GM23248 (cell line): ENCODE data around the gene MOSPD3. TPM values are rescaled to one million over a fixed set of nuclear protein-coding genes. Genes with fewer than 3 reads are reported as not detected.

Source experiments
- DNase-seq: peaks from one replicate; pipeline ENCODE4 v3.0.0-alpha.2; 2015
- H2AFZ ChIP-seq: fragments of 200-600 bp; sonication (generic); 2 replicates; pipeline ENCODE4 v1.6.1; 2016; ENCODE audit warnings: antibody characterized with exemption
- H3F3A ChIP-seq: fragments of 200-600 bp; sonication (generic); 2 replicates; pipeline ENCODE4 v1.6.1; 2016; ENCODE audit warnings: mild to moderate bottlenecking, antibody characterized with exemption, mixed run types; ENCODE audit not compliant: insufficient read depth
- H3K27ac ChIP-seq: fragments of 200-600 bp; sonication (generic); 2 replicates; pipeline ENCODE4 v1.5.1; 2016; ENCODE audit warnings: mild to moderate bottlenecking
- H3K27me3 ChIP-seq: fragments of 200-600 bp; sonication (generic); replicated peaks from 2 replicates; pipeline ENCODE4 v1.6.1; 2016; ENCODE audit warnings: mild to moderate bottlenecking; ENCODE audit not compliant: insufficient read depth
- H3K36me3 ChIP-seq: fragments of 200-600 bp; sonication (generic); 2 replicates; pipeline ENCODE4 v1.6.1; 2016; ENCODE audit warnings: low read depth, mild to moderate bottlenecking
- H3K4me1 ChIP-seq: fragments of 200-600 bp; sonication (generic); 2 replicates; pipeline ENCODE4 v1.6.1; 2016; ENCODE audit warnings: mild to moderate bottlenecking; ENCODE audit not compliant: insufficient read depth
- H3K4me2 ChIP-seq: fragments of 200-600 bp; sonication (generic); one replicate; pipeline ENCODE4 v1.6.1; 2016; ENCODE audit warnings: mild to moderate bottlenecking; ENCODE audit not compliant: unreplicated experiment
- H3K4me3 ChIP-seq: fragments of 200-600 bp; sonication (generic); 2 replicates; pipeline ENCODE4 v1.5.1; 2016; ENCODE audit warnings: mild to moderate bottlenecking
- H3K79me2 ChIP-seq: fragments of 200-600 bp; sonication (generic); 2 replicates; pipeline ENCODE4 v1.6.1; 2016; ENCODE audit warnings: mild to moderate bottlenecking; ENCODE audit not compliant: insufficient read depth
- H3K9ac ChIP-seq: fragments of 200-600 bp; sonication (generic); 2 replicates; pipeline ENCODE4 v1.6.1; 2016; ENCODE audit warnings: mild to moderate bottlenecking
- H3K9me2 ChIP-seq: fragments of 200-600 bp; sonication (generic); 2 replicates; pipeline ENCODE4 v1.6.1; 2016; ENCODE audit warnings: mixed run types, mild to moderate bottlenecking, moderate library complexity; ENCODE audit not compliant: insufficient read depth
- H3K9me3 ChIP-seq: fragments of 200-600 bp; sonication (generic); one replicate; pipeline ENCODE4 v1.6.1; 2017; ENCODE audit warnings: low read depth
- H4K20me1 ChIP-seq: fragments of 200-600 bp; sonication (generic); 2 replicates; pipeline ENCODE4 v1.6.0; 2016; ENCODE audit not compliant: insufficient read depth
- EZH2 ChIP-seq: fragments of 200-600 bp; sonication (generic); IDR thresholded peaks from 2 replicates; pipeline ENCODE4 v1.6.1; 2018; ENCODE audit warnings: antibody characterized with exemption, mild to moderate bottlenecking; ENCODE audit not compliant: insufficient read depth, poor library complexity, severe bottlenecking
- EZH2phosphoT487 ChIP-seq: fragments of 200-600 bp; sonication (generic); IDR thresholded peaks from 2 replicates; pipeline ENCODE4 v1.6.1; 2018; ENCODE audit warnings: antibody characterized with exemption, moderate library complexity, mild to moderate bottlenecking, low read depth; ENCODE audit not compliant: insufficient read depth
- WGBS, 2 experiments: methylation state at CpG; one replicate each; pipeline ENCODE4 v1.1.6; 2015 to 2017; ENCODE audit warnings: low lambda C conversion rate in 2 of 2, low coverage in 1 of 2; ENCODE audit errors: missing lambda C conversion rate in 2 of 2; 5-methylcytosine and 5-hydroxymethylcytosine counted together
- in situ Hi-C: fragments of 300-500 bp; cut with MboI; formaldehyde crosslinking; loops from 2 replicates; pipeline ENCODE4 v1.15.0; 2020
- polyA plus RNA-seq: library from polyadenylated mRNA; unstranded; fragments of >200 nt; fragmentation: Nextera tagmentation; extraction: Ambion mirVana; gene quantifications from 2 replicates; pipeline ENCODE4 v1.2.1, GENCODE V29; 2016
- total RNA-seq: library from RNA; depleted of rRNA; stranded (reverse); fragments of >200 nt; shearing (Covaris generic); gene quantifications from 2 replicates; pipeline ENCODE4 v1.2.3, GENCODE V29; 2014

The MOSPD3 gene
- total and polyA plus RNA-seq, 2 experiments from 2014 or later: 17.5 to 26.5 TPM

- peak within 1 kb of the TSS; percentile 93 for H3K4me3 ChIP-seq
- H3K9me2 ChIP-seq: no peaks in the 10 kb centered on the region
- no peak for TF ChIP-seq EZH2phosphoT487
- TF ChIP-seq EZH2: no peak
- peak; percentile 55 for DNase-seq
- peak within 1 kb of the TSS; percentile 93 for H3K4me2 ChIP-seq
- peak within 1 kb of the TSS; percentile 90 for H3K9ac ChIP-seq
- H3F3A ChIP-seq: no peaks in the 10 kb centered on the region
- H3K36me3 ChIP-seq: 0 out of 2 replicates have a peak, but pooled peaks cover 3% of the 10 kb centered on the region
- peak within 1 kb of the TSS; percentile 87 for H2AFZ ChIP-seq
- H3K27ac ChIP-seq: peak within 1 kb of the TSS; percentile 62
- in situ Hi-C loops: no loop called here
- no peaks in the 10 kb centered on the region for H3K9me3 ChIP-seq
- H4K20me1 ChIP-seq: no peaks in the 10 kb centered on the region
- peaks cover 20% of the 10 kb centered on the region for H3K79me2 ChIP-seq
- WGBS, 2 experiments: 1% methylated on average over 48 to 55 of the region's 61 CpGs
- H3K27me3 ChIP-seq: no peaks in the 10 kb centered on the region
- 0 out of 2 replicates have a peak, but pooled peaks cover 5% of the 10 kb centered on the region for H3K4me1 ChIP-seq
These were observed 26.7 kb upstream of the MOSPD3 start, which contains the start of gene LRCH4 for GRCh38 chr7:100585511-100586265. Gene LRCH4 (minus strand): TSS chr7:100586129. CDS start chr7:100586100, 29 bp downstream.

GRCh38 chr7:100586266-100587025, 25.9 kb upstream of the MOSPD3 start, which contains the start of gene FBXO24:
Gene FBXO24 (plus strand): TSS chr7:100586328. CDS start chr7:100586626, 298 bp downstream.
- H3K79me2 ChIP-seq: peaks cover 20% of the 10 kb centered on the region
- peak within 1 kb of the TSS; percentile 93 for H3K4me3 ChIP-seq
- 1% methylated on average over 44 to 51 of the region's 53 CpGs for WGBS, 2 experiments
- 0 out of 2 replicates have a peak, but pooled peaks cover 5% of the 10 kb centered on the region for H3K4me1 ChIP-seq
- H3K9ac ChIP-seq: peak within 1 kb of the TSS; percentile 90
- no peaks in the 10 kb centered on the region for H3K27me3 ChIP-seq
- no peaks in the 10 kb centered on the region for H3K36me3 ChIP-seq
- H3K9me3 ChIP-seq: no peaks in the 10 kb centered on the region
- peak within 1 kb of the TSS; percentile 62 for H3K27ac ChIP-seq
- no peaks in the 10 kb centered on the region for H3K9me2 ChIP-seq
- no peak for TF ChIP-seq EZH2phosphoT487
- TF ChIP-seq EZH2: no peak
- peak within 1 kb of the TSS; percentile 87 for H2AFZ ChIP-seq
- H4K20me1 ChIP-seq: no peaks in the 10 kb centered on the region
- peak; percentile 100 for DNase-seq
- in situ Hi-C loops: no loop called here
- peak within 1 kb of the TSS; percentile 93 for H3K4me2 ChIP-seq
- no peaks in the 10 kb centered on the region for H3F3A ChIP-seq

- Histone ChIP-seq H3K36me3 (no peaks in the 10 kb centered on the region), H3K4me3 (no peak overlapping the region), H3F3A (no peaks in the 10 kb centered on the region), H3K9me2 (no peaks in the 10 kb centered on the region), H3K27me3 (no peaks in the 10 kb centered on the region), H3K4me2 (no peak overlapping the region), H3K9me3 (no peaks in the 10 kb centered on the region), H4K20me1 (no peaks in the 10 kb centered on the region), H3K79me2 (peaks cover 17% of the 10 kb centered on the region), H3K9ac (no peak overlapping the region), H3K4me1 (0 out of 2 replicates have a peak, but pooled peaks cover 5% of the 10 kb centered on the region), H3K27ac (no peak overlapping the region), H2AFZ (no peak overlapping the region)
- no peak for TF ChIP-seq EZH2phosphoT487
- TF ChIP-seq EZH2: no peak
- in situ Hi-C loops: no loop called here
- WGBS, 2 experiments: 26 to 40% methylated on average over 1 of the region's 1 CpG
- DNase-seq: peak; percentile 49
These were observed 23.9 kb upstream of the MOSPD3 start for GRCh38 chr7:100588438-100588837.

DNA sequence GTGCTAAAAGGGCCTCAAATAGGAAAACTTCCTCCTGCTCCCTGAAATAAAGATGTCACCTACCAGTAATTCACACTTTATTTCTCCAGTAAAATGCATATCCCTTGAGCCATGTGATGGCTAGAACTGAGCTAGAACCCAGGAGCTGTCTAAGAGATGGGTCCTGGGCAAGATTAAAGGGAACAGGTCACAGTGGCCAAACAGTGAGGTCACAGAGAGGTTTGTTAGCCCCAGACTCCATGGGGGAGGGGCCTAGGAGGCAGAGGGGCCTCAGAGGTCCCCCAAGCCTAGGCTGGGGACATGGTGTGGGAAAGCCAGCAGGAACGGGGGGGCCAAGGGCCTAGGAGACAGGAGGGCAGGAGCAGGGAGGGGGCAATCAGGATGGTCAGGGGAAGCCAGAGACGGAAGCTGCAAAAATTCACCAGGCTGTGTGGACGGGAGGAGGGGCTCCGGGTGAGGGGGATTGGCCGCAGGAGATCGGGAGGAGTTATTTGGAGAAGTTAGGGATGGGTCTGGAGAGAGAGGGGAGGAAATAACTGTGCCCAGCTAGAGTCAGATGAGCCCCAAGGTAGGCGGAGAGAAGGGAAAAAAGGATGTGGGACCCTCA, 22.9 kb upstream of the MOSPD3 start:
- Histone ChIP-seq H3K27me3 (no peaks in the 10 kb centered on the region), H3K4me2 (no peak overlapping the region), H3K4me3 (no peak overlapping the region), H3K9ac (no peak overlapping the region), H3K9me3 (no peaks in the 10 kb centered on the region), H3K4me1 (0 out of 2 replicates have a peak, but pooled peaks cover 5% of the 10 kb centered on the region), H4K20me1 (no peaks in the 10 kb centered on the region), H3K27ac (no peak overlapping the region), H3K79me2 (peaks cover 14% of the 10 kb centered on the region), H2AFZ (no peak overlapping the region), H3K9me2 (no peaks in the 10 kb centered on the region), H3F3A (no peaks in the 10 kb centered on the region), H3K36me3 (no peaks in the 10 kb centered on the region)
- no peak for DNase-seq
- in situ Hi-C loops: no loop called here
- no peak for TF ChIP-seq EZH2
- no peak for TF ChIP-seq EZH2phosphoT487
- 40 to 51% methylated on average over 7 of the region's 7 CpGs for WGBS, 2 experiments
